Left hindlimb (tissue), 1 donor: ENCODE data around the gene MEIOSIN.
A peak's percentile ranks its signal among the peaks of the same experiment; 100 is the strongest.
"Not testable (repeated sequence)": the region's sequence is repeated elsewhere in the genome, so short reads cannot be mapped to it uniquely, and the experiment has no call there.

Experiments
- DNase-seq: peaks from one replicate; pipeline ENCODE4 v3.0.0-alpha.2; 2018

The MEIOSIN gene

GRCh38 chr19:45733160-45733810, at the start of gene MEIOSIN:
TSS of gene MEIOSIN (plus strand) at chr19:45733439. CDS start at chr19:45735377, 1,938 bp downstream.
- no peak for DNase-seq

DNA sequence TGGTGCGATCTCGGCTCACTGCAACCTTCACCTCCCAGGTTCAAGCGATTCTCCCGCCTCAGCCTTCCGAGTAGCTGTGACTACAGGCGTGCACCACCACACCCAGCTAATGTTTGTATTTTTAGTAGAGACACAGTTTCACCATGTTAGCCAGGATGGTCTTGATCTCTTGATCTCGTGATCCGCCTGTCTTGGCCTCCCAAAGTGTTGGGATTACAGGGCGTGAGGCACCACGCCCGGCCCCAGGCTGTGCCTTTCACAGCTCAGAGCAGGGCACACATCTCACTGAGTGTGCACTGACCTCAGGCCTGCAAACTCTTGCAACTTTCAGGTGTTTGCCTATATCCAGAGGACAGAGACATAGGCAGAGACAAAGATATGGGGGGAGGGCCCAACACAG, 48.2 kb upstream of the MEIOSIN start:
- not testable (repeated sequence) for DNase-seq

- DNase-seq = no peak
Observed at GRCh38 chr19:45687599-45687998, 45.6 kb upstream of the MEIOSIN start.

DNA sequence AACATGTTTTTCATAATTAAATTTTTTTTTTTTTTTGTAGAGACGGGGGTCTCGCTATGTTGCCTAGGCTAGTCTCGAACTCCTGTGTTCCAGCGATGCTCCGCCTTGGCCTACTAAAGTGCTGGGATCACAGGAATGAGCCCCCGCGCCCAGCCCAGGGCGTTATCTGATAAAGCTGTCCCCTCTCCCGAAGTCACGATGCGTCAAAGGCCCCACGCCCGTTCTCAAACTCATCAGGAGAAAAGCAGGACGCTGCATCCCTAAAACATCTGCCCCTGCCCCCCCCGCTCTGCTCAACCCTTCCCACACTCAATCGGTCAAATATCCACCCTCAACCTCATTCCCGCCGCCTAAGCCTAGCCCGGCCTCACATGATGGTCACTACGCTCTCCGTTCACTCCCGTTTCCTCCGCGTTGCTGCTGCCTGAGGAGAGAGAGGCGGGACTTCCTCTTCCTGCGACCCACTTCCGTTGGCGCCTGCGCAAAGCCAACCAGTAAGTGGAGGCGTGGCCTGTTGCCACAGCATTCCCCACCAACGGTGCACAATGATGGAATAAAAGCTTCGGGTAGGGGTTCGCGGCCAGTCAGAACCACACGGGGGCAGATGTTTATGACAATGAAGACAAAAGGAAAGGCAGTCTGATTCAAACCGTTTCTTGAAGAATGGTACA, 41.6 kb upstream of the MEIOSIN start, which contains the start of gene SNRPD2:
SNRPD2 (minus strand) TSS at position 438 of the 671 bp plus-strand sequence; CDS start at position 373, 65 bp downstream.
- DNase-seq = peak; percentile 96

DNA sequence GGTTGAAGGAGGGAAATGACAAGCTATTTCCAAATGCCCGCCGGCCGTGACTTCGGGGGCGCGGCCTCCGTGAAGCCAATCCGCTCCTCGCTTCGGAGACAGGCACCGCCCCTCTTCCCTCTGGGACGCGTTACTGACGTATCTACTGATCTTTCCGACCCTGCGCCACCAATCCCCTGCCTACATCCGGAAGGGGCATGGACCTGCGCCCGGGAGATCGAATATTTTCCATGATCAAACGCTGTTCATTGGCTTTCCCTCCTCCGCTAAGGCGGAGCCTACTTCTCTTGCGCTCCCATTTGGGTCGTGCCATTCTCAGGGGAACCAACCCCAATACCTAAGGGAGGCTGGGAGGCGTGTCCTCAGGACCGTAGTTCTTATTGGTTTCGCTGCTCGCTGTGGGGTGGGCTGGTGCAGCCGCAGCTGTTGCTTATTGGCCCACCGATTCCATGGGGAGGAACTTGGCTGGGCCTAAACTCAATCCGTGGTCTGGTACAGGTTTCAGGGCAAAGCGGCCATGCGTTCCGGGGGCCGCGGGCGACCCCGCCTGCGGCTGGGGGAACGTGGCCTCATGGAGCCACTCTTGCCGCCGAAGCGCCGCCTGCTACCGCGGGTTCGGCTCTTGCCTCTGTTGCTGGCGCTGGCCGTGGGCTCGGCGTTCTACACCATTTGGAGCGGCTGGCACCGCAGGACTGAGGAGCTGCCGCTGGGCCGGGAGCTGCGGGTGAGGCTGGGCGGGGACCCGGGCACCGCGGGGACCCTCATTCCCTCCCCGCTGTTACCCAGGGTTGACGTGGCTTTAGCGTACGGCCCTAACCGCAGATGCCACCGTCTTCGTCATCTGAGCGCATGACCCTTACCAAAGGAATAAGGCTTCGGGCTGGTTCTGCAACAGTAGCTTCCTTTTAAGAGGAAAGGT, 40.8 kb upstream of the MEIOSIN start, which contains the start of gene QPCTL:
QPCTL (plus strand) TSS at position 480 of the 919 bp plus-strand sequence; CDS start at position 518, 38 bp downstream.
- DNase-seq = peak; percentile 97

- peak; percentile 77 for DNase-seq
Observed at GRCh38 chr19:45693106-45693788, 40.0 kb upstream of the MEIOSIN start.

DNA sequence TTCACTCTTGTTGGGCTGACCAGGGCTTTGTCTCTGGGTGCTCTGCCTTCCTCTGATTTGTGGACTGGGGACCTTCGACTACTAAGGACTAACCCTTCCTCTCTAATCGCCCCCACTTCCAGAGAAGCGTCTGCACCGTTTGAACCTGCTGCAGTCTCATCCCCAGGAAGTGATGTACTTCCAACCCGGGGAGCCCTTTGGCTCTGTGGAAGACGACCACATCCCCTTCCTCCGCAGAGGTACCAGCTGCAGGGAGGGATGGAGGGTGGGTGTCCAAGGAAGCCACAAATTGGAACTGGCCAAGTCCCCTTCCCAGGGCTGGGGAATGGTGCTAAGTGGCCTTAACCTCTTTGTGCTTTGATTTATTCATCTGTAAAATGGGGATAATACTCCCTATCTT, 31.6 kb upstream of the MEIOSIN start:
- DNase-seq = no peak

GRCh38 chr19:45705115-45705514, 28.1 kb upstream of the MEIOSIN start:
- no peak for DNase-seq

GRCh38 chr19:45705710-45706415, 27.4 kb upstream of the MEIOSIN start:
- no peak for DNase-seq

DNA sequence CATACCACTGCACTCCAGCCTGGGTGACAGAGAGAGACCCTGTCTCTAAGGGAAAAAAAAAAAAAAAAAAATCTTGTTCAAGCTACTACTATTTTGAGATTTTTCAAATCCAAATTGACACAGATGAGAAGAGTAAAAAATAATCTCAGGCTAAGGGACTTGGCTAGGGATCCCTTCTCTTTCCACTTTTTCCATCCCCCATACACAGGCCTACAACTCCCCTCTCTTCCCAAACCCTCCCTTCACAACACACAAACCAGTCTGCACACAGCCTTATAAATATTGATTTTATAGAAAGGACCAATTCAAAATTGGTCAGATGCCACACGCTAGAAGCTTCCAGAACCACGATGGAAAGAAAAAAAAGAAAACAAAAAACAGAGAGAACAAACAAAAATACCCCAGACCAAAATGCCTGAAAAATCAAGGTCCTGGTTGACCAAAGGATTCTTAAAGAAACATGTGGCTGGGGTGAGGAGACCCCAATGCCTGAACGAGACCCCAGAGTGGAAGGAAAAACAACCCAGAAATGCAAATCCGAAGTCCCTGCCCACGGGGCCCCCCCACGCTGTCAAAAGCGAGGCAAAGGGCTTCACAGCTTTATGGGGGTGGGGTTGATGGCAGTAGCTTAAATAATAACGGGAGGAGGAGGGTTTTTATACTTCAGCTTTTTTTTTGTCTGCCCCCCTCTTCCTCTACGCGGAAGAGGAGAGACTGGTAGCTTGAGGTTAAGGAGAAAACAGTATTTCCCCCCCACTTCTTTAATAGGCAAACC, 22.7 kb upstream of the MEIOSIN start:
- no peak for DNase-seq

GRCh38 chr19:45711851-45712698, 21.2 kb upstream of the MEIOSIN start:
- no peak for DNase-seq

- DNase-seq = no peak
Observed at GRCh38 chr19:45712699-45713067, 20.6 kb upstream of the MEIOSIN start.

GRCh38 chr19:45713141-45713540, 20.1 kb upstream of the MEIOSIN start:
- DNase-seq = no peak

DNA sequence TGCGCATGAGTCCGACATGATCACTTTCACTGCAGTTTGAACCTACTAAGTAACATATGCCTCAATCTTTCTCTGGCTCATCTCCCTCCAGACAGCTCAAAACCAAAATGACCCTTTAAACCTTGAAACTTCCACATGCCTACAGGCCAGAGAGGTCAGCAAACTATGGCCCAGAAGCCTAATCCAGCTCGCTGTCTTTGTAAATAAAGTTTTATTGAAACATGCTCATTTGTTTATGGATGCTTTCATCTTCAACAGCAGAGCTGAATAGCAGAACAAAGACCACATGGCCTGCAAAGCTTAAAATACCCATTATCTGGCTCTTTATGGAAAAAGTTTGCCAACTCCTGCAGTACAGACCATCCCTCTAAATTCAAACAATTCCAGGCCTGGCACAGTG, 18.1 kb upstream of the MEIOSIN start:
- DNase-seq = no peak

- DNase-seq = no peak
Observed at GRCh38 chr19:45716359-45717130, 16.7 kb upstream of the MEIOSIN start.

DNA sequence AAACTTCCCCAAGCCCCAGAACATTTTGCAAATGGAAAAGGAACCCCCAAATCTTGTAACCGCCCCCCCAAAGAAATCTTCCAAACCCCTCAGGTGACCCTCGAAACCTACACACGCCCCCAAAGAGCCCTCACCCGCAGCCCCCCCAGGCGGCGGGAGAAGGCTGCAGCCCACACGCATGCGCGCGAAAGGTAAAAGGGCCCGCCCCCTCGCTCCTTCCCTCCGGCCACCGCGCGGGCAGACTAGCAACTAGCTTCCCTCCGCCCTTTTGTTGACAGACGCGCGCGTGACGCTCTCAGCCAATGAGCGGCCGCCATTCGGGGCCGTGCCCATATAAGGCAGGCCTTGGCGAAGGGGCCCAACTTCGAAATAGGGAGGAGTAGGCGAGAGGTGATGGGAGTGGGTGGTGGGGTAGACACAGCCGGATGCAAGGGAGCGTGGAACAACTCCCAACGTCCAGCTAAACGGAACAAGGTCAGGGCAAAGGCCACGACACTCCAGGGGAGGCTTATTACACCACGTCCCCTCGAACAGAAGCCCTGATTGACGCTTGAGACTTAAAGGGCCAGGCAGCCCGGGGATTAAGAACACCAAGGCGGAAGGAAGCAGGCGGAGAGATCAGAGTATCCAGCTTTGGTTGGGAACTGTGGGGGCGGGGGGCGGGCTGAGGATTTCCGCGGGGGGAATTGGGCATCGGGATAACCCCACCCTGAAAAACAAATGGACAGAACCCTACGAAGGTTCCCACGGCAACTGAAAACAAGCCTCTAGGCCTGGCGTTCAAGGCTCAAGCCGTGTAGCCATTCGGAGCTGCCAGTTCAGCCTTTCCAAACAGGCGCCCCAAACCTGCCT, 15.9 kb upstream of the MEIOSIN start:
- peak; percentile 99 for DNase-seq

GRCh38 chr19:45717983-45718650, 15.1 kb upstream of the MEIOSIN start:
- no peak for DNase-seq

GRCh38 chr19:45720065-45720464, 13.2 kb upstream of the MEIOSIN start:
- DNase-seq = not testable (repeated sequence)
